Gastroesophageal sphincter (tissue), 4 donors: ENCODE results near the gene CLSTN3. TPM values are rescaled to one million over a fixed set of nuclear protein-coding genes. Genes with fewer than 3 reads are reported as not detected.

Source experiments
- ATAC-seq: fragments of 150-250 bp; one replicate; pipeline ENCODE4 v1.9.1; 2016; ENCODE audit warnings: mild to moderate bottlenecking, moderate library complexity
- H3K27ac ChIP-seq, 4 donors: fragments of 200-600 bp; sonication (generic) in 3 of 4; 1 replicate in 3 of 4; 2 replicates in 1 of 4; pipeline ENCODE4 v1.5.1; 2016 to 2019
- H3K27me3 ChIP-seq: fragments of 200-600 bp; sonication (generic); one replicate; pipeline ENCODE4 v1.5.1; 2019
- H3K36me3 ChIP-seq, 2 donors: fragments of 200-600 bp; sonication (generic); one replicate each; pipeline ENCODE4 v1.5.1; 2019; ENCODE audit warnings: control low read depth in 1 of 2
- H3K4me1 ChIP-seq, 3 donors: fragments of 200-600 bp; sonication (generic); 1 replicate in 2 of 3; 2 replicates in 1 of 3; pipeline ENCODE4 v1.5.1; 2016 to 2019; ENCODE audit warnings: control low read depth in 2 of 3
- H3K4me3 ChIP-seq, 2 donors: fragments of 200-600 bp; sonication (generic); one replicate each; pipeline ENCODE4 v1.5.1; 2019; ENCODE audit warnings: mild to moderate bottlenecking in 1 of 2, moderate library complexity in 1 of 2
- H3K9me3 ChIP-seq, 3 donors: fragments of 200-600 bp; sonication (generic); one replicate each; pipeline ENCODE4 v1.5.1; 2017 to 2019; ENCODE audit warnings: control low read depth in 2 of 3
- CTCF ChIP-seq, 4 experiments: fragments of 200-600 bp in 2 of 4; fragments of 450-650 bp in 2 of 4; sonication (generic) in 1 of 4; IDR thresholded peaks; one replicate each; pipeline ENCODE4 v1.5.1; 2017 to 2019; ENCODE audit warnings: antibody characterized with exemption in 4 of 4, mild to moderate bottlenecking in 2 of 4, moderate library complexity in 2 of 4
- EP300 ChIP-seq: sonication (generic); formaldehyde crosslinking; IDR thresholded peaks from one replicate; pipeline ENCODE4 v1.6.1; 2017; ENCODE audit warnings: antibody characterized with exemption, mild to moderate bottlenecking
- POLR2A ChIP-seq, 2 donors: fragments of 450-650 bp; IDR thresholded peaks; one replicate each; pipeline ENCODE4 v1.6.1; 2017; ENCODE audit warnings: antibody characterized with exemption in 2 of 2, mild to moderate bottlenecking in 2 of 2, moderate library complexity in 1 of 2
- POLR2AphosphoS5 ChIP-seq: sonication (generic); formaldehyde crosslinking; IDR thresholded peaks from one replicate; pipeline ENCODE4 v1.6.1; 2017; ENCODE audit warnings: antibody characterized with exemption
- WGBS, 2 donors: methylation state at CpG; one replicate each; pipeline ENCODE4 v1.1.5; 2018; ENCODE audit warnings: low coverage in 1 of 2; 5-methylcytosine and 5-hydroxymethylcytosine counted together
- total RNA-seq, 4 donors: library from RNA; depleted of rRNA; stranded (reverse); fragments of >200 nt; gene quantifications; one replicate each; pipeline ENCODE4 v1.1.0, GENCODE V29; 2016

Gene CLSTN3
- total RNA-seq, 4 donors from 2014 or later, result 13.9 to 34.3 (median 17.4) TPM

GRCh38 chr12:7112041-7112440, 18.1 kb upstream of the CLSTN3 start:
- Histone ChIP-seq H3K27me3 (no peaks in the 10 kb centered on the region), H3K4me1 (peaks cover 0 to 46% (median 12%) of the 10 kb centered on the region in 3 donors), H3K27ac (peak overlapping the region in 2 of 4 donors; percentile 3 to 28), H3K4me3 (no peak overlapping the region), H3K36me3 (peaks cover 0 to 25% of the 10 kb centered on the region in 2 donors), H3K9me3 (no peaks in the 10 kb centered on the region)
- TF ChIP-seq EP300 (no peak), CTCF (IDR thresholded peaks at IDR 0.05) (no peak), POLR2AphosphoS5 (no peak), POLR2A (IDR thresholded peaks at IDR 0.05) (no peak)
- no peak for ATAC-seq
- WGBS, 2 donors, result 69 to 72% methylated on average over 4 of the region's 4 CpGs

- WGBS, 2 donors, result 0 to 22% methylated on average over 1 to 3 of the region's 5 CpGs
- Histone ChIP-seq H3K36me3 (peaks cover 0 to 39% of the 10 kb centered on the region in 2 donors), H3K4me1 (peaks cover 0 to 36% (median 12%) of the 10 kb centered on the region in 3 donors), H3K27ac (peak overlapping the region in 1 of 4 donors; percentile 3), H3K9me3 (no peaks in the 10 kb centered on the region), H3K4me3 (no peak overlapping the region), H3K27me3 (no peaks in the 10 kb centered on the region)
- no peak for ATAC-seq
- TF ChIP-seq POLR2A (IDR thresholded peaks at IDR 0.05) (no peak), CTCF (IDR thresholded peaks at IDR 0.05) (peak in 3 of 4 experiments; percentile 82 to 94 (median 83))
Observed at GRCh38 chr12:7113389-7113871, 16.7 kb upstream of the CLSTN3 start.

GRCh38 chr12:7114008-7114407, 16.2 kb upstream of the CLSTN3 start:
- no peaks in the 10 kb centered on the region for H3K9me3 ChIP-seq
- TF ChIP-seq EP300 (no peak), POLR2AphosphoS5 (no peak), POLR2A (IDR thresholded peaks at IDR 0.05) (no peak), CTCF (IDR thresholded peaks at IDR 0.05) (no peak)
- H3K4me3 ChIP-seq, result no peak overlapping the region
- H3K36me3 ChIP-seq, result peaks cover 0 to 39% of the 10 kb centered on the region in 2 donors
- 80 to 93% methylated on average over 5 to 6 of the region's 11 CpGs for WGBS, 2 donors
- H3K27me3 ChIP-seq, result no peaks in the 10 kb centered on the region
- ATAC-seq, result no peak
- peaks cover 0 to 36% (median 12%) of the 10 kb centered on the region in 3 donors for H3K4me1 ChIP-seq
- H3K27ac ChIP-seq, result no peak overlapping the region

- TF ChIP-seq EP300, result no peak
- TF ChIP-seq POLR2A (IDR thresholded peaks at IDR 0.05), result no peak
- TF ChIP-seq POLR2AphosphoS5, result no peak
- Histone ChIP-seq H3K27me3 (no peaks in the 10 kb centered on the region), H3K36me3 (peaks cover 0 to 39% of the 10 kb centered on the region in 2 donors), H3K27ac (no peak overlapping the region), H3K4me1 (peaks cover 0 to 28% (median 7%) of the 10 kb centered on the region in 3 donors), H3K9me3 (no peaks in the 10 kb centered on the region), H3K4me3 (no peak overlapping the region)
- ATAC-seq, result no peak
- 82 to 86% methylated on average over 5 of the region's 6 CpGs for WGBS, 2 donors
Observed at GRCh38 chr12:7114851-7115250, 15.3 kb upstream of the CLSTN3 start.

GRCh38 chr12:7116196-7116595, 14.0 kb upstream of the CLSTN3 start:
- H3K27me3 ChIP-seq, result no peaks in the 10 kb centered on the region
- no peak for TF ChIP-seq POLR2A (IDR thresholded peaks at IDR 0.05)
- TF ChIP-seq POLR2AphosphoS5, result no peak
- ATAC-seq, result no peak
- no peaks in the 10 kb centered on the region for H3K9me3 ChIP-seq
- H3K4me1 ChIP-seq, result peaks cover 0 to 24% (median 7%) of the 10 kb centered on the region in 3 donors
- no peak overlapping the region for H3K4me3 ChIP-seq
- peaks cover 0 to 39% of the 10 kb centered on the region in 2 donors for H3K36me3 ChIP-seq
- H3K27ac ChIP-seq, result no peak overlapping the region
- 76% methylated on average over 3 of the region's 3 CpGs; no CpG with 5 or more reads in 1 of the 2 donors for WGBS, 2 donors

GRCh38 chr12:7116916-7117315, 13.3 kb upstream of the CLSTN3 start:
- ATAC-seq, result no peak

More at GRCh38 chr12:7116916-7117315, 13.3 kb upstream of the CLSTN3 start:
- no peaks in the 10 kb centered on the region for H3K27me3 ChIP-seq
- H3K27ac ChIP-seq, result no peak overlapping the region
- WGBS, 2 donors, result 94% methylated on average over 2 of the region's 9 CpGs; no CpG with 5 or more reads in 1 of the 2 donors
- TF ChIP-seq POLR2A (IDR thresholded peaks at IDR 0.05), result no peak
- no peak for TF ChIP-seq EP300
- no peak for TF ChIP-seq POLR2AphosphoS5
- TF ChIP-seq CTCF (IDR thresholded peaks at IDR 0.05), result no peak
- H3K4me1 ChIP-seq, result peaks cover 0 to 18% (median 7%) of the 10 kb centered on the region in 3 donors
- no peaks in the 10 kb centered on the region for H3K9me3 ChIP-seq
- no peak overlapping the region for H3K4me3 ChIP-seq
- peaks cover 0 to 39% of the 10 kb centered on the region in 2 donors for H3K36me3 ChIP-seq
